ENCODE results near the gene COL4A4. TPM values are rescaled to one million over a fixed set of nuclear protein-coding genes. Genes with fewer than 3 reads are reported as not detected.

The COL4A4 gene
- total and polyA plus RNA-seq, 2 of the 13 experiments (the other 11 are each of a cell fraction or from before 2014, with no cell fraction given): not detected

GRCh38 chr2:227205701-227206100, 41.7 kb upstream of the COL4A4 start (continued):
- TF ChIP-seq PRDM10 (CRISPR knock-in tag; IDR thresholded peaks at IDR 0.05; ENCODE audit: low read depth): no peak

- no peak overlapping the region for H3K9ac ChIP-seq (ENCODE audit: insufficient read depth, low read depth, low read length)
- no TSS peak for BruUV-seq (replicated peaks)
- no peak overlapping the region for H3K4me2 ChIP-seq (ENCODE audit: low read depth, low read length)
- H3K79me2 ChIP-seq (ENCODE audit: insufficient read depth, low read length): no peaks in the 10 kb centered on the region
- POLR2A ChIA-PET: no interaction called here
- FAIRE-seq: no peak
- 46% methylated on average over 4 of the region's 4 CpGs for WGBS (ENCODE audit: low lambda C conversion rate)
- no peak overlapping the region for H2AFZ ChIP-seq (ENCODE audit: low read length)
- H3K4me3 ChIP-seq (replicated peaks in 1 of 3; ENCODE audit: insufficient read depth in 1 of 3, low read depth in 2 of 3, low read length in 3 of 3): no peak overlapping the region
- intact Hi-C loops (cut with micrococcal nuclease; ENCODE audit: unreplicated experiment) (no loop called here), in situ Hi-C loops (cut with HindIII; ENCODE audit: extremely low pct_ligation_motif_present, low pct_unique_long_range_greater_than_20kb) (no loop called here)
- no peak overlapping the region for H3K27ac ChIP-seq (ENCODE audit: extremely low read length, insufficient read depth, low read length)
- H3K9me3 ChIP-seq (ENCODE audit: low read length): no peaks in the 10 kb centered on the region
- H3K4me1 ChIP-seq (ENCODE audit: insufficient read depth, low read length): no peaks in the 10 kb centered on the region
- peaks cover 0 to 13% of the 10 kb centered on the region in 2 experiments; a peak in 2 of 5 replicates for H3K27me3 ChIP-seq (ENCODE audit: control insufficient read depth in 1 of 2, insufficient read depth in 2 of 2, low read length in 2 of 2)
- H3K36me3 ChIP-seq (replicated peaks in 1 of 2; ENCODE audit: control insufficient read depth in 1 of 2, insufficient read depth in 2 of 2, low read length in 2 of 2): no peaks in the 10 kb centered on the region
- CTCF ChIA-PET (ENCODE audit: low intra/inter-chr PET ratio, low total read pairs): no interaction called here
- no peaks in the 10 kb centered on the region for H4K20me1 ChIP-seq (ENCODE audit: insufficient read depth, low read length)
- ATAC-seq: no peak
- DNase-seq (ENCODE audit: low spot score): no peak
- no peak for TF ChIP-seq LCORL (IDR thresholded peaks at IDR 0.05)
- no peak for TF ChIP-seq LCORL (CRISPR knock-in tag; IDR thresholded peaks at IDR 0.05)
- TF ChIP-seq ZNF337 (CRISPR knock-in tag; IDR thresholded peaks at IDR 0.05; ENCODE audit: borderline replicate concordance, low read depth): no peak
- TF ChIP-seq FOXK2 (IDR thresholded peaks at IDR 0.05): no peak
- TF ChIP-seq ZMYM2 (CRISPR knock-in tag; IDR thresholded peaks at IDR 0.05): no peak
- TF ChIP-seq ZNF510 (CRISPR knock-in tag; IDR thresholded peaks at IDR 0.05; ENCODE audit: low read depth): no peak
- no peak for TF ChIP-seq ZNF678 (CRISPR knock-in tag; IDR thresholded peaks at IDR 0.05)
- TF ChIP-seq ZBTB3 (CRISPR knock-in tag; IDR thresholded peaks at IDR 0.05; ENCODE audit: borderline replicate concordance, low read depth): no peak
- no peak for TF ChIP-seq CBX2 (IDR thresholded peaks at IDR 0.05; ENCODE audit: low read depth, low read length)
- no peak for TF ChIP-seq CBX2 (CRISPR knock-in tag; IDR thresholded peaks at IDR 0.05; ENCODE audit: low read depth)
- TF ChIP-seq ZNF276 (CRISPR knock-in tag; IDR thresholded peaks at IDR 0.05; ENCODE audit: low read depth): no peak
- TF ChIP-seq ZNF24 (IDR thresholded peaks at IDR 0.05): no peak
- no peak for TF ChIP-seq ZNF737 (CRISPR knock-in tag; IDR thresholded peaks at IDR 0.05; ENCODE audit: borderline replicate concordance)
- TF ChIP-seq PRDM15 (CRISPR knock-in tag; IDR thresholded peaks at IDR 0.05): no peak
Observed at GRCh38 chr2:227204452-227204851, 40.4 kb upstream of the COL4A4 start.

All from HepG2 (cell line).